Measurements from ENCODE around the gene HAUS3. TPM values are rescaled to one million over a fixed set of nuclear protein-coding genes. Genes with fewer than 3 reads are reported as not detected.

HAUS3 gene
- total RNA-seq, 2 donors from 2014 or later, result 7.7 to 9.7 TPM

DNA sequence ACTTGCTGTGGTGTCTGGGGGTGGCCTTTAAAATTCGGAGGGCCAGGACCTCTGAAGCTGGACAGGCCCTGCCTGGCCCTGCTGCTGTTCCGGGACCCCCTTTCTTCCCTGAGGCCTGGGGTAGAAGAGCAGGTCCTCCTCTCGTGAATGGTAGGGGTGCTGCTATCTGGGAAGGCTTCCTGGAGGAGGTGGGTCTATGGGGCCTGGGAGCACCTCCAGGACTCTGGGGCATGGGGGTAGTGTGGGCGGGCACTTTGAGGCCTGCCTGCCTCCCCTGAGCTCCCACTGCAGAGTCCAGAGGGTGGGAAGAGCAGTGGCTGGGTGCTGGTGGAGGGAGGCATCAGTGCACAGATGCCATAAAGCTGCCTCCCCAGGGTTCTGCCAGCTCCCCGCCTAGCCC is 24.9 kb upstream of the HAUS3 start:
- intact Hi-C loops (cut with DNase I, micrococcal nuclease), result loop anchor here in 1 of 2 donors (10.0 kb wide), 1 partner anchor 198 kb away; the partner anchor contains the start of gene RNF4
- ATAC-seq, result no peak
- no peak for DNase-seq

DNA sequence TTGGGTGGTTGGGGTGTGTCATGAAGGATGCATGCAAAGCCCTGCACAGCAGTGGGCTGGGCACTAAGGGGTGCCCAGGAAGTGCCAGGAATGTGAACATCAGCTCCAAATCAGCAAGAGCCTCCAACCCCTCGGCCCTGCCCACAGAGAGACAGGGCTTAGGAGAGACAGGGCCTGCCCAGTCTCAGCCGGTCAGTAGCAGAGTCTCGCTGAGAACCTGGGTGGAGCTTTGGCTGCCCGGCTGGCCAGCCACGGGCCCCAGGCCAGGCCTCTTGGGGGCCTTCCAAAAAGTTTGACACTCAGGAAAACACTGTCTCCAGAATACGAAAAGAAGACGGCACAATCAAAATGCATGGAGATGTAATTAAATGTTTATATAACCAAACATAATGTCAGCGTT is 24.3 kb upstream of the HAUS3 start:
- ATAC-seq (no peak), DNase-seq (peak in 1 of 2 donors; percentile 47)
- intact Hi-C loops (cut with DNase I, micrococcal nuclease), result loop anchor here in 1 of 2 donors (10.0 kb wide), 1 partner anchor 199 kb away; the partner anchor contains the start of gene RNF4

DNA sequence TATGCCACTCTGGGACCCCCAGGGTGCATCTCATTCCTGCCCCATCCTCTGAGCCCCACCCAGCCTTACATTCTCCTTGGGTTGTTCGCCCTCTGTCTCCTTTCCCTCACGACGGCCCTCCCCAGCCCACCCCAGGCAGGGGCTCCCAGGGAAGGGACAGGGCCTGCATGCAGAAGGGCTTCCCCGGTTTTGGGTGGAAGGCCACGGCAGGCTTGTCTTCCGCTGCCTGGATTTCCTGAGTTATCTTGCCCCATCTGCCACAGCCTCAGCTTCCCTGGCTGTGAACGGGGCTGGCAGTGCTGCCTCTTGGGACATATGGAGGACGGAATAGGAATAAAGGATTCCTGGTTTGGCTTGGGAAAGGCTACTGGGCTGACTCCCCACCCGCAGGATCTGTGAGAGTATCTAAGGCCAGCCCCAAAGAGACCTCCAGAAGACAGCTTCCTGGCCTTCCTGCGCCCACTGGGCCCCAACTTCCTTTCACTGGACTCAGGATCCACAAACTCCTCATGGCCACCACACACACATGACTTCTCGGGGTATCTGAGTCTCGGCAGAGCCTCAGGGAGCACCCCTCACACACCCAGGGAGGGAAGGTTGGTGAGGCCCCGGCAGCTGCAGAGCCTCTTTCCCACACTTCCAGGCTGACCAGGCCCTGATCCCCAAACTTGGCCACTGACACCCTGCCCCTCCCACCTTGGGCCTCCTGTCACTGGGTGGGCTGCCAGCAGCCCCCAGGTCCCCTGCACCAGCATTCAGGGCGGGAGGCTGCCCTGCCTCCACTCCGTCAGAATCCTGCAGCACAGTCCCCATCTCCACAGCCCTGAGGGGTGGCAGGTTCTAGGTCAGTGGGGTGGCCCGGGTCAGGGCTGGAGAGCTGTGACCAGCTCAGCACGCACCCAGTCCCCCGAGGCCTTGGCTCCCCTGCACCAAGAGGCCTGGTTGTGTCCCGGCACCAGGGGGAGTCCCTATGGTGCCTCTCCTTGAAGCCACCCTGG is 23.5 kb upstream of the HAUS3 start:
- intact Hi-C loops (cut with DNase I, micrococcal nuclease), result loop anchor here in 1 of 2 donors (10.0 kb wide), 1 partner anchor 199 kb away; the partner anchor contains the start of gene RNF4
- DNase-seq (no peak), ATAC-seq (no peak)

DNA sequence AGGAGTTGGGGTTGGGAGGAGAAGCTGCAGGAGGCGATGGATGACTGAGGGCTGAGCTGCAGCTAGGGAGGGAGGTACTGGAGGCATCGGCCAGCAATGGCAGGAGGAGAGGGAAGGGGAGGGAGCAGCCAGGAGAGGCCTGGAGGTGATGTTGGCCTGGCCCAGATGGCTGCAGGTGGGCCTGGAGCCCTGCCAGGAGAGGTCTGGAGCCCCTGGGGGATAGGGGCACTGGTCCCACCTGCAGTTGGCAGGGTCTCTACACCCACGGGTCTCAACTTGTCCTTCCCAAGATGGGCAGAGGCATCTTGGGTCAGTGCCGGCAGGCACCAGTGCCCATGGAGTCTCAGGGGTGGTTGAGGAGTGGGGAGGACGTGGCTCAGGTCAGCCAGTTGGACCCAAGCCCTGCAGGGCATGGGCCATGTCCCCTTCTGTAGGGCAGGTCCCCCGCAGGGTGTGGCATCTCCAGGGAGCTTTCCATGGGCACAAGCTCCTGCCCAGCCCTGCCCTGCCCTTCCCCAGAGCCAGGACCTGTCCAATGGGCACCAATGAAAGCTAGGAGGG is 22.6 kb upstream of the HAUS3 start:
- no peak for ATAC-seq
- no peak for DNase-seq
- intact Hi-C loops (cut with DNase I, micrococcal nuclease), result loop anchor here in 1 of 2 donors (10.0 kb wide), 1 partner anchor 200 kb away; the partner anchor contains the start of gene RNF4

DNA sequence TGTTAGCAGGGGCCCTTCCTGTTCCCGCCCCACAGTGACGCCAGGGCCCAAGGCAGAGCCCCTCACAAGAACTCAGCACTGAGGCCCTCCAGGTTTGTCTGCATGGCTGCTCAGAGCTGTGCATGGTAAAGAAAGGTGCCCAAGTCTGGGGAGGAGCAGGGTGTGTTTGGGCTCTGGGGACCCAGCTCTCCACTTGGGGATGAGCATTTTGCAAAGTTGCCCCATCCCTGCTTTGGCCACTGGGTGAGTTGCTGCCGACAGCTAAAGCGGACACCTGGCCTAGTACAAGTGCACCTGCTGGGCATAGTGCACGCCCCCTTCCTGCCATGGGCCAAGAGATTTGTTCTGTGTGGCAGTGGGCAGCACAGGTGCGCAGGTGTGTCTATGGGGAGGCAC is 22.0 kb upstream of the HAUS3 start:
- ATAC-seq (no peak), DNase-seq (no peak)
- intact Hi-C loops (cut with DNase I, micrococcal nuclease), result loop anchor here in 1 of 2 donors (10.0 kb wide), 1 partner anchor 201 kb away; the partner anchor contains the start of gene RNF4

DNA sequence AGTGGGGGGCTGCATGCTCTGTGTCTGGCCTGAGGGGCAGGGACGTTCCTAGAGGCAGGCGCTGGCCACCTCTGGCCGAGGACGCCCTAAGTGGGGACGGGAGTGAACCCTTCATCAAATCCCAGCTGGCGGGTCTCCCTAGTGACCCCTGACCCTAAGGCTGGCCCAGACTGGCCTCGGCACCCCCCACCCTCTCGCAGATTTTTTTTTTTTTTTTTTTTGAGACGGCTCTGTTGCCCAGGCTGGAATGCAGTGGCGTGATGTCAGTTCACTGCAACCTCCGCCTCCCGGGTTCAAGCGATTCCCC is 21.0 kb upstream of the HAUS3 start:
- intact Hi-C loops (cut with DNase I, micrococcal nuclease), result loop anchor here in 1 of 2 donors (10.0 kb wide), 1 partner anchor 202 kb away; the partner anchor contains the start of gene RNF4
- DNase-seq, result no peak

DNA sequence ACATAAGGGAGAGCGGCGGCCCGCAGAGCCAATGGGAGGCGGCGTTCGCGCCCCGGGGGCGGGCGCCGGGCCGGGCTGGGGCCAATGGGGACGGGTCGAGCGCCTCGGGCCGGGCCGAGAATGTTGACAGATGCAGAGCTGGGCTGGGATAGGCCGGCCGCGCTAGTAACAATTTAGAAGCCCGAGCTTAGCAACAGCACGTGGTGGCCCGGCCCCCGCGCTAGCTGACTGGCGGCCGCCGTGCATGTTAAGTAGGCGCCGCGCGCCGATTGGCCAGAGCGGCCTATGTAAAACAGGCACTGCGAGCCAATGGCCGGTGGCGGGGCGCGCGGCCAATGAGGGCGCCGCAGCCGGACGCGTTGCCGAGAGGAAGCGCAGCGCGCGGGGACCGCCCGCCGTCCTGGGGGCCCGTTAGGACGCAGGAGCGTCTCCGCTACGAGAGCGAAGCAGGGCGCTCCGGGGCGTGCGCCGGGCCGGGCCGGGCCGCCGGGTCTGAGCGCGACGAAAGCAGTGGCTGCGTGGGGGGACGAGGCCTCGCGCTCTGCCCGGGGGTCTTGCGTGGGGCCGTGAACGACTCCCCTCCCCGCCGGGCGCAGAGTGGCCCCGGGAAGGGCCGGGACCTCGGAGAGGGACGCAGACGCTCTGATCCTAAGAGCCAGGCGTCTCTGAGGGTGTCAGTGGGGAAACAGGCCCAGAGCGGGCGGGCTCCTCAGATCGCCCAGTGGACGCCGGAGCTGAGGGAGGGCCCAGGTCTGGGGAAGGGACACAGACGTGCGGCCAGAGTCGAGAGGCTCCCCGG is 20.4 kb upstream of the HAUS3 start:
- ATAC-seq (peak; percentile 89), DNase-seq (peak; percentile 99)
- intact Hi-C loops (cut with DNase I, micrococcal nuclease), result loop anchor here in 1 of 2 donors (10.0 kb wide), 1 partner anchor 202 kb away; the partner anchor contains the start of gene RNF4

More for the DNA sequence above, 21.0 kb upstream of the HAUS3 start:
- no peak for ATAC-seq

DNA sequence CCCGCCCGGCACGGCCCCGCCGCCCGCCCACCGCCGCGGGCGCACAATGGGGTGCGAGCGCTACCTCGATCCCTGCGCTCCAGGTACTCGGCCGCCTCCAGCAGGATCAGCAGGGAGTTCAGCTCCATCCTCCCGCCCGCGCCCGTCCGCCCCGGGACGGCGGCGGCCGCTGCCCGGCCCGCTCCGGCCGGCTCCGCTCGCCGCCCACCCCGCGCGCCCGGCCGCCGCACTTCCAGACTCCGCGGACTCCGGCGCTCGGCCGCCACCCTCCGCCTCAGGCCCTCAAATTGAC is 19.9 kb upstream of the HAUS3 start, which contains the start of gene MXD4:
MXD4 (minus strand) TSS at position 257 of the 292 bp plus-strand sequence; CDS start at position 128, 129 bp downstream.
- no peak for DNase-seq
- intact Hi-C loops (cut with DNase I, micrococcal nuclease), result loop anchor here in 1 of 2 donors (10.0 kb wide), 1 partner anchor 203 kb away; the partner anchor contains the start of gene RNF4
- no peak for ATAC-seq

DNA sequence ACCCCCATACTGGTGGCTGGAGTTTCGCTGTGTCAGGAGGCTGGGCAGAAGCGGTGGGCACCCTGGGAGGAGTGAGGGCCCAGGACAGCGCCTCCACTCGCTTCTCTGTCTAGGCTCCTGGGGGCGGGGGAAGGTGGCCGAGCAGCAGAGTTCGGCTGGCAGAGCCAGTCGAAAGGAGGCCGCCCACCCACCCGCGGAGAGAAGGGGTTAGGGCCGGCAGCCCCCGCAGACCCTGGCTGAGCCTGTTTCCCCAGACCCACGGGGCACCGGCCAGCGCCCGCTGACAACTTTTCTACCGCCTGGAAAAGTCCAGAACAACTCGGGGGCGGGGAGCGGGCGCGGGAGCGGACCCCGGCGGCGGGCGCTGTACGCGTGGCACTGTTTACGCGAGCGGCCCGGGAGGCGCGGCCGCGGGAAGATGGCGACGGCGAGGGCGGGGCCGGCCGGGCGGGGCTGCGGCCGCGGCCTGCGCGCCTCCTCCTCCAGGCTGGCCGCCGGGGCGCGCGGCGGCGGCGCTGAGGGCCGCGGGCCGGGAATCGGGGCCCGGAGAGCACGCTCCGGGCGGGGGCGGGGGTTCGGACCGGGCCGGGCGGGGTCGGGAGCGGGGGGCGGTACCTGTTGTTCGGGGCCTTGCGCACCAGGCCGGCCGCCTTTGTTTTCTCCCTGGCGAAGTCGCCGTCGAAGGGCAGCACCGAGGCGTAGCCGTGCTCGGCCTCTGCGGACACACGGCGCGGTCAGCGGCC is 19.4 kb upstream of the HAUS3 start:
- peak; percentile 45 for ATAC-seq
- DNase-seq, result peak; percentile 45 to 76
- intact Hi-C loops (cut with DNase I, micrococcal nuclease), result loop anchor here in 1 of 2 donors (10.0 kb wide), 1 partner anchor 204 kb away; the partner anchor contains the start of gene RNF4

DNA sequence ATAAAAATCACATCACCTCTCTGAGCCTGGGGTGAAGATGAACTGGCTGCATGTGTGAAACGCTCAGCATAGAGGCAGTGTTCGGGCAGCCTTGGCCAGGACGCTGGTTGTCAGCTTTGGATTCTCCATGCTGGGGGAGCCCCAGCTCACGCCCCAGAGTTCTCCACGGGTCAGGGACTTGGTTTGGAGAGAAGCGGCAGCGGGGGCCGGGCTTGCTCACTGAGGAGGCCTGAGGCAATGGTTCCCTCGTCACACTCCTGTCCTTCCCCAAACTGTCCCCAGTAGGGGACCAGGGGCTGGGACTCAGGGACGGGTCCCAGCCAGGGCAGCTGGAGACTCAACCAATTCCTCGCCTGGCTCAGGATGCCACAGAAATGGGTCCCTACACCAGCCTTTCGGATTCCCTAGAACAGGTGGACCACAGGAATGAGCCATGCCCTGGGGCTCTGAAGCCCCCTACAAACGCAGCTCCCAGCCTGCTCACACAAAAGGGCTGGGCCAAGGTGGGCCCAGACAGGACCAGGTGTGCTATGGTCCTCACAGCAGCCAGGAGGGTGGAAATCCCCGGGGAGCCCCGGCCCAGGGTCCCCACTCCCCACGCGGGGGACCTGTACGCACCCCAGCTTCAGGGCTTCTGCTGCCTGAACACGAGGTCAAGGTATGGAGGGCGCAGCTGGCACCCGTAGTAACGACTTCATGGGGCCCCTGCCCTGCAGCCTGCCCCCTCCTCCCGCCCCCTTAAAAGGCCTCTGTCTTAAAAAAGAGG is 18.6 kb upstream of the HAUS3 start:
- ATAC-seq (no peak), DNase-seq (peak; percentile 19 to 27)
- intact Hi-C loops (cut with DNase I, micrococcal nuclease), result loop anchor here in 1 of 2 donors (10.0 kb wide), 1 partner anchor 204 kb away; the partner anchor contains the start of gene RNF4

DNA sequence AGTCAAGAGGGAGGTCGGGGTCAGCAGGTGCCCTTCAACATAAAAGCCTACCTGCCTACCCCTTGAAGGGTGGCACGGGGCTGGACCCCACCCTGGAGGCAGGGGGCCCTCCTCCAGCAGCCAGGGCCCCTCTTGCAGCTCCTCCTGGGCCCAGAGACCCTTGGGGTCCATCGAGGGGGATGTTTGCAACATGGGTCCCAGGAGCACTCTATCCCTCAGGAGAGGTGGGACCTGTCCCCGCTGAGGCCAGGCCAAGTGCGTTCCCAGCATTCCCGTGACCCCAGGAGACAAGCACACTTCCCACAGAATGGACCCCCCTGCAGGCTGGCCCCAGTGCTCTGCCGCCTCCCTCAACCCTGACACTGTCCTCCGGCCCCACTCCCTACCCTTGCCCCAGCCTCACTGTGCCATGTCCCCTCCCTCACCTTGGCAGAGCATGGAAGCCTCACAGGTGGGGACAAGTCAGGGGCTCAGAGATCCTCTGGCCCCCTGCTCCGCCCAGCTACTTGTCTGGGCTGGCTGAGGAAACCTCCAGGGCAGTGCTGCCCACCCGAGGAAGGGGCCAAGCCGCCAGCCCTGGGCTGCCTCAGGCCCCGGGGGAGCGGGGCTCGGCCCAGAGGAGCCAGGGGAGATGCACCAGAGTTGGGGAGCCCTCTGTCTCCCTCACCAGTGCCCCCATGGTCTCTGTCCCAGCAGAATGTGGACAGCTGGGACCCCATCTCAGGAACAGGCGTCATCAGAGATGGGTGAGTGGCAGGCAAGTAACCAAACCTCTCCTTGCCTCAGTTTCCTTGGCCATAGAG is 17.8 kb upstream of the HAUS3 start:
- DNase-seq (peak; percentile 5 to 23), ATAC-seq (no peak)
- intact Hi-C loops (cut with DNase I, micrococcal nuclease), result loop anchor here in 1 of 2 donors (10.0 kb wide), 1 partner anchor 205 kb away; the partner anchor contains the start of gene RNF4

DNA sequence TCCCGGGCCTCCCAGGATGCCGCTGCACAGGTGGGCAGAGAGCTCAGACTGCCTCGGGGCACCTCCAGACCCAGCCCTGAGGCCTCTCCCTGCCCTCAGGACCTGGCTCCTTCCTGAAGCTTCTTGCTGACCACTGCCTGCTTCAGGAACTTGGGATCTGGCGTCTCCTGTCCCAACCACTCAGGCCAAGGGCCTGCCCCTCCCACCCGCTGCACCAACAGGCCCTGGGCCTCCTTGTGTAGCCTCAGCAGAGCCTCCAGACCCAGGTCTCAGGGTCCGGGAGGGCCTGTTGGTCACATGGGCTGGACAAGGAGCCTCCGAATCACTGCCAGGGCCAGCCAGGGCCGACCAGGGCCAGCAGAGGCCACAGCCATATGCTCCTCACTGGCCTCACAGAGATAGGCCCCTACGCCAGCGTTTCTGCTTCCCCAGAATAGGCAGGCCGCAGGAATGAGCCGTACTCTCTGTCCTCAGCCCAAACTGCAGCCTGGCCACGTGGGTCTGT is 17.2 kb upstream of the HAUS3 start:
- DNase-seq (peak; percentile 4 to 23), ATAC-seq (no peak)
- intact Hi-C loops (cut with DNase I, micrococcal nuclease), result no loop called here

DNA sequence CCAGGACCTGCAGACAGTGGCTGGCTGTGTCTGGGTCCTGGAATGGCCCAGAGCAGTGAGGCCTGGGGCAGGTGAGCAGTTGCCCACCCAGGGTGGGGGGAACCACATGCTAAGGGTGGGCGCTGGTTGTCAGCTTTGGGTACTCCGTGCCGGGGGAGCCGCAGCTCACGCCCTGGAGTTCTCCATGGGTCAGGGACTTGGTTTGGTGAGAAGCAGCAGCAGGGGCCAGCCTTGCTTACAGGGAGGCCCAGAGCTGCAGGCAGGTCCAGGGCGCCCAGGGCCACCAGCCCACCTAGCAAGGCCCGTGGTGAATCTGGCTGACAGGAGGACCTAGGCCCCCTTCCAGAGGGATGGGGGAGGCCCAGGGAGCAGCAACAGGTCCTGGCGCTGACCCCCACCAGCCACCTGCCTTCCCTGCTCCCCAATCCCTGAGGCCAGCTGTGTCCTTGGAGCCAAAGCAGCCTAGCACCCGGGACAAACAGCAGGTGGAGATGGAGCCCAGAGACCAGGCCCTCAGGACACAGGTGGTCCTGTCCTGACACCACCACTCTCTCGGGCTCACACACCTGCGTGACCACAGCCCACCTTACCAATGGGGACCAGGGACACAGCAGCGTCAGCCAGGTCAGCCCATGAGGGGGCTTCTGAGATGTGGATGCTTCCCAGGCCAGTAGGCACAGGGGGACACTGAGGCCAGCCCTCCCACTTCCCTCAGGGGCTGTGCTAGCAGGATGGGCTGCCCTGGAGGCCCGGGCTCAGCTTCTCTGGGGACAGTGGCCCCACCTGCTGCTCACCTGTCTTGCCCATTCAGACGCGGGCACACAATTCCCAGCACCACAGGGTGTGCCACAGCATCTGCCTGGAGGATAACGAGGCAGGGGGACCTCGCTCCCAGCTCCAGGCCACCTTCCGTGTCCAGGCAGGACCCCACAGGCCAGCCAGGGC is 16.4 kb upstream of the HAUS3 start:
- peak; percentile 3 to 22 for DNase-seq

DNA sequence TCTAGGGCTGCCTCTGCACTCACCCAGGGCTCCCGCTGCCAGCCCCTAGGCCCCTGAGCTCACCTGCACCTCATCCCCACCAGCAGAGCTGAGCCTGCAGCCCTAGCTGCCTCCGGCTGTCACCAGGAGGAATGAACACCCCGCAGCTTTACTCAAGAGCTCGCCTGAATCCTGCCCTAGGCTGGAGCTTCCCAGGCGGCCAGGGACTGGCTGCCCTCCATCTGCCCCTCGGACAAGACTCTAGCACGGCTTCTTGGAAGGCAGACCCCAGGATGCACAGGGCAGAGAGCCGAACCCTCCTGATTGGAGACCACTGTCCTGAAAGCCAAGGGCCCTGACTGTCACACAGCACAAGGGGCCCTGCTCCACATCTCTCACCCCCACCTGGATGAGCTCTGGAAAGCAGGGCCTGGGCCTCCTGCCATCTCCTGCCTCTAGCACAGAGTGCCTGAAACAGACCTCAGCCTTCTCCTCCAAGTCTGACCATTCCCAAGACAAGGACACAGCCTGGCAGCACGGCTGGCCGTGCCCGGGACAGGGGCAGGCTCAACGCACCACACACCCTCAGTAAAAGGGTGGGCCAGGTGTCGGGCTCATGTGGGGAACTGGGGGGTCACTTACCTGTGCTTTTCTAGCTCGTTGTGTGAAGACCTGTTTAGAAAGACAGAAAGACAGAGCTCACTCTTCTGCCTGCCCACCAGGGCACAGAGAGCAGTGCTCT is 15.6 kb upstream of the HAUS3 start:
- DNase-seq (peak in 1 of 2 donors; percentile 23), ATAC-seq (no peak)
- intact Hi-C loops (cut with DNase I, micrococcal nuclease), result no loop called here

More for the DNA sequence above, 16.4 kb upstream of the HAUS3 start:
- intact Hi-C loops (cut with DNase I, micrococcal nuclease), result no loop called here
- no peak for ATAC-seq
